KG1 (cell line): ENCODE results near the gene PRUNE1.

Experiments used
- DNase-seq: peaks from one replicate; lab custom pipeline; 2025; lab: John Stamatoyannopoulos, UW

Gene PRUNE1

GRCh38 chr1:151005729-151006319 is 2.4 kb upstream of the PRUNE1 start:
- DNase-seq = no peak

GRCh38 chr1:151006327-151007052 is 1.8 kb upstream of the PRUNE1 start, which contains the start of gene MINDY1:
Gene MINDY1 (minus strand): TSS chr1:151006902. CDS start chr1:151002617, 4,285 bp downstream.
- peak; percentile 50 for DNase-seq

GRCh38 chr1:151007853-151008243 is 401 bp upstream of the PRUNE1 start:
- DNase-seq = no peak

- DNase-seq = no peak
Measured at GRCh38 chr1:151009206-151009587, 948 bp downstream of the PRUNE1 start.

- DNase-seq = no peak
Measured at GRCh38 chr1:151009674-151010345, 1.6 kb downstream of the PRUNE1 start.

- DNase-seq = no peak
Measured at GRCh38 chr1:151010346-151010726, 2.1 kb downstream of the PRUNE1 start.

GRCh38 chr1:151011154-151011850 is 3.1 kb downstream of the PRUNE1 start:
- DNase-seq = no peak

GRCh38 chr1:151012684-151013471 is 4.6 kb downstream of the PRUNE1 start:
- DNase-seq = no peak

- no peak for DNase-seq
Measured at GRCh38 chr1:151013518-151013917, 5.3 kb downstream of the PRUNE1 start.

- DNase-seq = no peak
Measured at GRCh38 chr1:151024540-151025146, 16.4 kb downstream of the PRUNE1 start.

GRCh38 chr1:151026460-151026859 is 18.2 kb downstream of the PRUNE1 start:
- no peak for DNase-seq

- no peak for DNase-seq
Measured at GRCh38 chr1:151032164-151032563, 23.9 kb downstream of the PRUNE1 start.

GRCh38 chr1:151035167-151035566 is 26.9 kb downstream of the PRUNE1 start:
- no peak for DNase-seq

GRCh38 chr1:151036356-151036755 is 28.1 kb downstream of the PRUNE1 start, which contains the start of gene BNIPL:
Gene BNIPL (plus strand): TSS chr1:151036586. CDS start chr1:151036726, 140 bp downstream.
- no peak for DNase-seq

- no peak for DNase-seq
Measured at GRCh38 chr1:151037032-151037431, 28.8 kb downstream of the PRUNE1 start.

GRCh38 chr1:151039521-151039920 is 31.3 kb downstream of the PRUNE1 start:
- DNase-seq = no peak

- no peak for DNase-seq
Measured at GRCh38 chr1:151043163-151043562, 34.9 kb downstream of the PRUNE1 start.

GRCh38 chr1:151047591-151047924 is 39.3 kb downstream of the PRUNE1 start, which contains the start of gene C1orf56:
Gene C1orf56 (plus strand): TSS chr1:151047751. CDS start chr1:151047848, 97 bp downstream.
- DNase-seq = no peak

GRCh38 chr1:151047925-151048644 is 39.8 kb downstream of the PRUNE1 start:
- no peak for DNase-seq

GRCh38 chr1:151048645-151049032 is 40.4 kb downstream of the PRUNE1 start:
- DNase-seq = no peak

- DNase-seq = no peak
Measured at GRCh38 chr1:151049458-151049857, 41.2 kb downstream of the PRUNE1 start.
